Colonic mucosa (tissue), 4 donors: ENCODE measurements around the gene ZNF574. TPM values are rescaled to one million over a fixed set of nuclear protein-coding genes. Genes with fewer than 3 reads are reported as not detected.
A peak's percentile ranks its signal among the peaks of the same experiment; 100 is the strongest.

Experiments
- DNase-seq: peaks from one replicate; pipeline ENCODE4 v3.0.0-alpha.2; 2020
- H3K27ac ChIP-seq: fragments of 200-600 bp; one replicate; pipeline ENCODE4 v1.8.0; 2021
- H3K27me3 ChIP-seq: fragments of 200-600 bp; one replicate; pipeline ENCODE4 v1.8.0; 2021
- H3K36me3 ChIP-seq: fragments of 200-600 bp; one replicate; pipeline ENCODE4 v1.8.0; 2021
- H3K4me1 ChIP-seq: fragments of 200-600 bp; one replicate; pipeline ENCODE4 v1.8.0; 2021; ENCODE audit warnings: mild to moderate bottlenecking
- H3K4me3 ChIP-seq: fragments of 200-600 bp; one replicate; pipeline ENCODE4 v1.8.0; 2021
- H3K9ac ChIP-seq, 2 donors: one replicate each; pipeline ENCODE4 v1.7.0; 2013; ENCODE audit warnings: control low read depth in 2 of 2, low read depth in 2 of 2, low read length in 2 of 2
- H3K9me3 ChIP-seq: fragments of 200-600 bp; one replicate; pipeline ENCODE4 v1.8.0; 2021
- CTCF ChIP-seq: fragments of 200-600 bp; IDR thresholded peaks from one replicate; pipeline ENCODE4 v1.8.0; 2022; ENCODE audit warnings: antibody characterized with exemption, mild to moderate bottlenecking
- intact Hi-C: fragments of 100-400 bp; cut with DNase I; formaldehyde crosslinking; loops from one replicate; pipeline ENCODE4 v1.14.1; 2022
- total RNA-seq, 2 donors: library from RNA; stranded (reverse); fragmentation: NEBNext Ultra II Directional in 1 of 2; extraction: Animal tissue kit (Norgen Biotek cat#: 25700) in 1 of 2; gene quantifications; one replicate each; pipeline ENCODE4 v1.2.1, GENCODE V29; 2021
- donor health status: healthy.
- donor health status: DM: no; HTN: no; CAD: no.
- donor health status: DM: no; HTN: no; CAD: no.

ZNF574 gene
- total RNA-seq, 2 donors from 2014 or later: 14.7 to 15.9 TPM

- H3K27ac ChIP-seq: no peak overlapping the region
- no peak for TF ChIP-seq CTCF
- no peak overlapping the region for H3K4me3 ChIP-seq
- no peak for DNase-seq
- intact Hi-C loops: no loop called here
- H3K27me3 ChIP-seq: no peaks in the 10 kb centered on the region
- no peaks in the 10 kb centered on the region for H3K9me3 ChIP-seq
- no peak overlapping the region for H3K9ac ChIP-seq
- no peaks in the 10 kb centered on the region for H3K36me3 ChIP-seq
- H3K4me1 ChIP-seq: no peaks in the 10 kb centered on the region
These were observed 33.4 kb upstream of the ZNF574 start for GRCh38 chr19:42042455-42043170.

GRCh38 chr19:42045575-42045974 lies 30.4 kb upstream of the ZNF574 start:
- intact Hi-C loops: no loop called here
- Histone ChIP-seq H3K27ac (no peak overlapping the region), H3K36me3 (no peaks in the 10 kb centered on the region), H3K27me3 (no peaks in the 10 kb centered on the region), H3K4me1 (no peaks in the 10 kb centered on the region), H3K9me3 (no peaks in the 10 kb centered on the region), H3K9ac (no peak overlapping the region), H3K4me3 (no peak overlapping the region)
- TF ChIP-seq CTCF: no peak
- DNase-seq: no peak

- Histone ChIP-seq H3K27me3 (no peaks in the 10 kb centered on the region), H3K4me3 (peak overlapping the region; percentile 3), H3K9ac (no peak overlapping the region), H3K4me1 (no peaks in the 10 kb centered on the region), H3K27ac (peak overlapping the region; percentile 61), H3K36me3 (no peaks in the 10 kb centered on the region), H3K9me3 (no peaks in the 10 kb centered on the region)
- peak; percentile 64 for DNase-seq
- intact Hi-C loops: no loop called here
- TF ChIP-seq CTCF: no peak
These were observed 27.0 kb upstream of the ZNF574 start for GRCh38 chr19:42048992-42049391.

- H3K27me3 ChIP-seq: no peaks in the 10 kb centered on the region
- no peaks in the 10 kb centered on the region for H3K4me1 ChIP-seq
- no peak for TF ChIP-seq CTCF
- intact Hi-C loops: no loop called here
- H3K4me3 ChIP-seq: no peak overlapping the region
- H3K9me3 ChIP-seq: no peaks in the 10 kb centered on the region
- no peak overlapping the region for H3K9ac ChIP-seq
- no peaks in the 10 kb centered on the region for H3K36me3 ChIP-seq
- H3K27ac ChIP-seq: no peak overlapping the region
- DNase-seq: no peak
These were observed 24.5 kb upstream of the ZNF574 start for GRCh38 chr19:42051166-42052115.

GRCh38 chr19:42052241-42052863 lies 23.6 kb upstream of the ZNF574 start:
- Histone ChIP-seq H3K4me1 (no peaks in the 10 kb centered on the region), H3K4me3 (no peak overlapping the region), H3K36me3 (no peaks in the 10 kb centered on the region), H3K27ac (no peak overlapping the region), H3K9ac (no peak overlapping the region), H3K9me3 (no peaks in the 10 kb centered on the region), H3K27me3 (no peaks in the 10 kb centered on the region)
- no peak for TF ChIP-seq CTCF
- no peak for DNase-seq
- intact Hi-C loops: no loop called here
